ENCODE results near the gene TEPSIN.

The TEPSIN gene

GRCh38 chr17:81276781-81277180 lies 37.9 kb upstream of the TEPSIN start:
- ATAC-seq: no peak
- peaks cover 61% of the 10 kb centered on the region for H3K36me3 Mint-ChIP-seq
- H3K4me3 Mint-ChIP-seq: no peak overlapping the region
- H3K4me1 Mint-ChIP-seq: peaks cover 5% of the 10 kb centered on the region
- H3K27ac Mint-ChIP-seq: peak overlapping the region; percentile 13
- no peaks in the 10 kb centered on the region for H3K27me3 Mint-ChIP-seq
- no peaks in the 10 kb centered on the region for H3K9me3 Mint-ChIP-seq

GRCh38 chr17:81274471-81274855 lies 35.6 kb upstream of the TEPSIN start:
- Mint-ChIP-seq H3K27me3 (no peaks in the 10 kb centered on the region), H3K4me3 (no peak overlapping the region), H3K27ac (no peak overlapping the region), H3K36me3 (peaks cover 51% of the 10 kb centered on the region), H3K4me1 (peaks cover 5% of the 10 kb centered on the region), H3K9me3 (no peaks in the 10 kb centered on the region)
- ATAC-seq: no peak

GRCh38 chr17:81273698-81274470 lies 35.0 kb upstream of the TEPSIN start:
- peaks cover 51% of the 10 kb centered on the region for H3K36me3 Mint-ChIP-seq
- ATAC-seq: no peak
- peaks cover 5% of the 10 kb centered on the region for H3K4me1 Mint-ChIP-seq
- H3K9me3 Mint-ChIP-seq: no peaks in the 10 kb centered on the region
- no peaks in the 10 kb centered on the region for H3K27me3 Mint-ChIP-seq
- H3K4me3 Mint-ChIP-seq: no peak overlapping the region
- H3K27ac Mint-ChIP-seq: no peak overlapping the region

GRCh38 chr17:81272616-81273015 lies 33.8 kb upstream of the TEPSIN start:
- no peaks in the 10 kb centered on the region for H3K9me3 Mint-ChIP-seq
- no peak overlapping the region for H3K27ac Mint-ChIP-seq
- H3K4me1 Mint-ChIP-seq: peaks cover 3% of the 10 kb centered on the region
- ATAC-seq: no peak
- H3K4me3 Mint-ChIP-seq: no peak overlapping the region
- no peaks in the 10 kb centered on the region for H3K27me3 Mint-ChIP-seq
- H3K36me3 Mint-ChIP-seq: peaks cover 57% of the 10 kb centered on the region

GRCh38 chr17:81271226-81271625 lies 32.4 kb upstream of the TEPSIN start:
- no peak overlapping the region for H3K27ac Mint-ChIP-seq
- H3K4me1 Mint-ChIP-seq: no peaks in the 10 kb centered on the region
- H3K36me3 Mint-ChIP-seq: peaks cover 47% of the 10 kb centered on the region
- H3K4me3 Mint-ChIP-seq: no peak overlapping the region
- peak; percentile 12 for ATAC-seq
- H3K27me3 Mint-ChIP-seq: no peaks in the 10 kb centered on the region
- H3K9me3 Mint-ChIP-seq: no peaks in the 10 kb centered on the region

- H3K36me3 Mint-ChIP-seq: peaks cover 48% of the 10 kb centered on the region
- no peak overlapping the region for H3K4me3 Mint-ChIP-seq
- ATAC-seq: no peak
- no peak overlapping the region for H3K27ac Mint-ChIP-seq
- no peaks in the 10 kb centered on the region for H3K4me1 Mint-ChIP-seq
- H3K27me3 Mint-ChIP-seq: no peaks in the 10 kb centered on the region
- no peaks in the 10 kb centered on the region for H3K9me3 Mint-ChIP-seq
Observed at GRCh38 chr17:81270279-81270678, 31.4 kb upstream of the TEPSIN start.

- no peak for ATAC-seq
- Mint-ChIP-seq H3K9me3 (no peaks in the 10 kb centered on the region), H3K27me3 (no peaks in the 10 kb centered on the region), H3K36me3 (peaks cover 47% of the 10 kb centered on the region), H3K4me3 (no peak overlapping the region), H3K4me1 (no peaks in the 10 kb centered on the region), H3K27ac (no peak overlapping the region)
Observed at GRCh38 chr17:81267390-81268067, 28.7 kb upstream of the TEPSIN start.

GRCh38 chr17:81265576-81265975 lies 26.7 kb upstream of the TEPSIN start:
- H3K9me3 Mint-ChIP-seq: no peaks in the 10 kb centered on the region
- no peaks in the 10 kb centered on the region for H3K27me3 Mint-ChIP-seq
- H3K4me3 Mint-ChIP-seq: no peak overlapping the region
- no peak for ATAC-seq
- H3K36me3 Mint-ChIP-seq: peaks cover 60% of the 10 kb centered on the region
- no peak overlapping the region for H3K27ac Mint-ChIP-seq
- no peaks in the 10 kb centered on the region for H3K4me1 Mint-ChIP-seq

- peaks cover 60% of the 10 kb centered on the region for H3K36me3 Mint-ChIP-seq
- H3K4me1 Mint-ChIP-seq: peaks cover 6% of the 10 kb centered on the region
- H3K27ac Mint-ChIP-seq: no peak overlapping the region
- H3K27me3 Mint-ChIP-seq: no peaks in the 10 kb centered on the region
- no peak overlapping the region for H3K4me3 Mint-ChIP-seq
- H3K9me3 Mint-ChIP-seq: no peaks in the 10 kb centered on the region
- ATAC-seq: no peak
Observed at GRCh38 chr17:81264640-81265039, 25.8 kb upstream of the TEPSIN start.

GRCh38 chr17:81263371-81264181 lies 24.7 kb upstream of the TEPSIN start:
- Mint-ChIP-seq H3K36me3 (peaks cover 56% of the 10 kb centered on the region), H3K4me3 (no peak overlapping the region), H3K9me3 (no peaks in the 10 kb centered on the region)

GRCh38 chr17:81261582-81262336 lies 22.9 kb upstream of the TEPSIN start:
- Mint-ChIP-seq H3K27ac (no peak overlapping the region), H3K4me1 (peaks cover 10% of the 10 kb centered on the region), H3K27me3 (no peaks in the 10 kb centered on the region), H3K36me3 (peaks cover 42% of the 10 kb centered on the region), H3K4me3 (no peak overlapping the region), H3K9me3 (no peaks in the 10 kb centered on the region)
- no peak for ATAC-seq

More at GRCh38 chr17:81263371-81264181, 24.7 kb upstream of the TEPSIN start:
- no peak for ATAC-seq
- H3K27ac Mint-ChIP-seq: no peak overlapping the region
- no peaks in the 10 kb centered on the region for H3K27me3 Mint-ChIP-seq
- H3K4me1 Mint-ChIP-seq: peaks cover 10% of the 10 kb centered on the region

GRCh38 chr17:81261096-81261495 lies 22.2 kb upstream of the TEPSIN start:
- Mint-ChIP-seq H3K9me3 (no peaks in the 10 kb centered on the region), H3K36me3 (peaks cover 41% of the 10 kb centered on the region), H3K27ac (no peak overlapping the region), H3K4me3 (no peak overlapping the region), H3K27me3 (no peaks in the 10 kb centered on the region), H3K4me1 (peaks cover 10% of the 10 kb centered on the region)
- no peak for ATAC-seq

- ATAC-seq: no peak
- Mint-ChIP-seq H3K9me3 (no peaks in the 10 kb centered on the region), H3K36me3 (peaks cover 37% of the 10 kb centered on the region), H3K4me1 (peaks cover 10% of the 10 kb centered on the region), H3K27me3 (no peaks in the 10 kb centered on the region), H3K27ac (no peak overlapping the region), H3K4me3 (no peak overlapping the region)
Observed at GRCh38 chr17:81260641-81261040, 21.8 kb upstream of the TEPSIN start.

- Mint-ChIP-seq H3K4me1 (peaks cover 10% of the 10 kb centered on the region), H3K27me3 (no peaks in the 10 kb centered on the region), H3K4me3 (no peak overlapping the region), H3K27ac (no peak overlapping the region), H3K36me3 (peaks cover 32% of the 10 kb centered on the region), H3K9me3 (no peaks in the 10 kb centered on the region)
- no peak for ATAC-seq
Observed at GRCh38 chr17:81260171-81260570, 21.3 kb upstream of the TEPSIN start.

- Mint-ChIP-seq H3K4me1 (peaks cover 10% of the 10 kb centered on the region), H3K9me3 (no peaks in the 10 kb centered on the region), H3K4me3 (no peak overlapping the region), H3K27ac (no peak overlapping the region), H3K36me3 (peaks cover 26% of the 10 kb centered on the region), H3K27me3 (no peaks in the 10 kb centered on the region)
- ATAC-seq: no peak
Observed at GRCh38 chr17:81259058-81259605, 20.3 kb upstream of the TEPSIN start.
